ENCODE measurements around the gene MRPS35.

The MRPS35 gene

DNA sequence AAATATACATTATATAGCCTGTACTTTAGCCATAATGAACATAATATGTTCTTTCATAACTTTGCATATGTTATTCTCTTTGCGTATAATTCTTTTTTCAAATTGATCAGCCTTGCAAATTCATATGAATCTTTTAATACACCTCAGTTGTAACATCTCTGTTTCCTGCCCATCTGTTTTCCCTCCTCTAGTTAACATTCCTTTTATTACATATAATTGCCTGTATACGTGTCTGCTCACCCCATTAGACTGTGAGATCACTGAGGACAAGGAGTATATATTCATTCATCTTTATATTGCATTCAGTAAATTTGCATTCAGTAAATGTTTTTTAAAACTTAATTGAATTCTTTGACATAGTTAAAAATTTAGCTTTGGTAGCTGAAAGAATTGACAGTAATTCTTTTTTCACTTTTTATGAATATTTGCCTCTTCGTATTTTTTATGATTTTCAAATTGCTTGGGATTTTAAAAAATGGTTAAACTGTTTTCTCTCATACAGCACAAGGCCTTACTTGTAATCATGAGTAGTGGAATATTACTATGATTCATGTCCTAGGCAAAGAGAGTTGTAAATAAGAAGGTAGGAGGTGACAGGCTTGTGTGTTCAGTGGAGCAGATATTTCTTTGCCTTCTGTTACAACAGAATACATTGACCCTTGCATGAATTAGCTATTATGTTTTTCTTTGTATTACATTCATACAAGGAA, 36.6 kb downstream of the MRPS35 start:
- in situ Hi-C loops (cut with HindIII; ENCODE audit: low sequenced_read_pairs), result no loop called here
- no peak overlapping the region for H3K4me3 ChIP-seq (ENCODE audit: low read depth, low read length)
- TF ChIP-seq CTCF (IDR thresholded peaks at IDR 0.05; ENCODE audit: low read depth, low read length), result no peak
- no peak for DNase-seq (ENCODE audit: low read depth, low spot score)

DNA sequence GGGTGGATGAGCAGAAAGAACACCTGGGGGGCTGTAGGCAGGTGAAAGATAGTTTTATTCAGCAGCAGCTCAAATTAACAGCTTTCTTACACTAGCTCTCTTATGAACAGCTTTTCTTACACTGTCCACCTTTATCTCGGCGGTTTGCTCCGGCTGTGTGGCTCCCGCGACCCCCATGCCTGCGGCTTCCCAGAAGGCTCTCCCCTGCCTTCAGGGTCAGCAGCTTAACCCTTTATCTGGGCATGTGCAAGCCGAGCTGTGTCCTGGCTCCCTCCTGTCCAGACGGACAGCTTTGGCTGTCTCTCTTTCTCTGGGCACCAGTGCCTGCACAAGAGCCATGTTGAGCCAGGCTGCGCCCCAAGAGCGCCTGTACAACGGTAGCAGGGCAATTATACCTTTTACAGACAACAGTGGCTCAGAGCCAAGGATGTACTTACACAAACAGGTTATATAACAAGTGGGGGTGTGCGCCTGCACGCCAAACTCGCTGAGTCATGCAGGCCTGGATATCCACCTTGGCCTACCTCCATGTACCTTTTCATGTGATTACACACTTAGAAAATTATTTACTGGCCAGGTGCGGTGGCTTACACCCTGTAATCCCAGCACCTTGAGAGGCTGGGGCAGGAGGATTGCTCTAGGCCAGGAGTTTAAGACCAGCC, 40.9 kb downstream of the MRPS35 start:
- DNase-seq (ENCODE audit: low read depth, low spot score), result no peak
- in situ Hi-C loops (cut with HindIII; ENCODE audit: low sequenced_read_pairs), result no loop called here
- no peak for TF ChIP-seq CTCF (IDR thresholded peaks at IDR 0.05; ENCODE audit: low read depth, low read length)
- no peak overlapping the region for H3K4me3 ChIP-seq (ENCODE audit: low read depth, low read length)

DNA sequence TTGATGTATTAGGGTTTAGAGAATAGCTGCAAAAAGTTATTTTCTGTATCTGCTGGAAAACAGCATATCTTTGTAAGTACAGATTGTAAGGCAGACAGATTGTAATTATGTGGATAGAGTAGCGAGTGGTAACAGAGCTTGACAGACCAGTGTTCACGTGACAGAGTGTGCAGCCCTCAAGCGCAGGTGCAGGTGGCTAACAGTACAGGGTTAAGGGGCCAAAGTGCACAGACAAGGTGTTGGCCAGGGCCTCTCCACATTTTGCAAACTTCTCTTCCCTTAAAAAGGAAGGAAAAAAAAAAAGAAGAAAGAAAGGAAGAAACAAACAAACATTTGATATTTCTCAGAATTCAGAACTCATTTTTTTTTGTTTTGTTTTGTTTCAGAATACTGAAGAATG, 44.2 kb downstream of the MRPS35 start:
- in situ Hi-C loops (cut with HindIII; ENCODE audit: low sequenced_read_pairs), result no loop called here
- no peak overlapping the region for H3K4me3 ChIP-seq (ENCODE audit: low read depth, low read length)
- TF ChIP-seq CTCF (IDR thresholded peaks at IDR 0.05; ENCODE audit: low read depth, low read length), result no peak
- no peak for DNase-seq (ENCODE audit: low read depth, low spot score)

DNA sequence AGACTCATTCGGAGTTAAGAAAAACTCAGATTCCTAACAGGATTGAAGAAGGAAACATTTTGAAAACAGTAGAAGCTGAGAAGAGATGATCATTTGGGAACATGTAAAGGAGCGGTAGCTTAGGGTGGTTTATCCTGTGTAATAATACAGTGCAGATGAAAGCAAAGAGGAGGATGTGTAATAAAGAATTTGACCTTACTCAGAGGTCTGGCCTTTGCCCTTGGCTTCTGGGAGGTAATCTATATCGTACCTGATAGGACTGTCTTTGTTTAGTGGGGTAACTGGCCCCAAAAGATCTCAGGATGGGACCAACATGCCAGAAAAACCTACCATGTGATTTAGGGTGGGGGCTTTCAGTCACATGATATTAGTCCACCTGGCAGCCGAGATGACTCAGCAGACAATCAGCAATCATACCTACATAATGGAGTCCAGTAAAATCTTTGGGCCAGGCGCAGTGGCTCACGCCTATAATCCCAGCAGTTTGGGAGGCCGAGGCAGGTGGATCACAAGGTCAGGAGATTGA, 46.1 kb downstream of the MRPS35 start:
- no peak for TF ChIP-seq CTCF (IDR thresholded peaks at IDR 0.05; ENCODE audit: low read depth, low read length)
- in situ Hi-C loops (cut with HindIII; ENCODE audit: low sequenced_read_pairs), result no loop called here
- no peak overlapping the region for H3K4me3 ChIP-seq (ENCODE audit: low read depth, low read length)
- DNase-seq (ENCODE audit: low read depth, low spot score), result no peak

GRCh38 chr12:27762757-27763156, 52.1 kb downstream of the MRPS35 start:
- no peak for TF ChIP-seq CTCF (IDR thresholded peaks at IDR 0.05; ENCODE audit: low read depth, low read length)
- in situ Hi-C loops (cut with HindIII; ENCODE audit: low sequenced_read_pairs), result no loop called here
- DNase-seq (ENCODE audit: low read depth, low spot score), result no peak
- no peak overlapping the region for H3K4me3 ChIP-seq (ENCODE audit: low read depth, low read length)

GRCh38 chr12:27766587-27766986, 56.0 kb downstream of the MRPS35 start:
- H3K4me3 ChIP-seq (ENCODE audit: low read depth, low read length), result no peak overlapping the region
- no peak for DNase-seq (ENCODE audit: low read depth, low spot score)
- in situ Hi-C loops (cut with HindIII; ENCODE audit: low sequenced_read_pairs), result no loop called here
- TF ChIP-seq CTCF (IDR thresholded peaks at IDR 0.05; ENCODE audit: low read depth, low read length), result no peak
